Colonic mucosa (tissue), 4 donors: ENCODE results near the gene ADORA1. TPM values are rescaled to one million over a fixed set of nuclear protein-coding genes. Genes with fewer than 3 reads are reported as not detected.

Experiments used
- DNase-seq: peaks from one replicate; pipeline ENCODE4 v3.0.0-alpha.2; 2020
- H3K27ac ChIP-seq: fragments of 200-600 bp; one replicate; pipeline ENCODE4 v1.8.0; 2021
- H3K27me3 ChIP-seq: fragments of 200-600 bp; one replicate; pipeline ENCODE4 v1.8.0; 2021
- H3K36me3 ChIP-seq: fragments of 200-600 bp; one replicate; pipeline ENCODE4 v1.8.0; 2021
- H3K4me1 ChIP-seq: fragments of 200-600 bp; one replicate; pipeline ENCODE4 v1.8.0; 2021; ENCODE audit warnings: mild to moderate bottlenecking
- H3K4me3 ChIP-seq: fragments of 200-600 bp; one replicate; pipeline ENCODE4 v1.8.0; 2021
- H3K9ac ChIP-seq, 2 donors: one replicate each; pipeline ENCODE4 v1.7.0; 2013; ENCODE audit warnings: control low read depth in 2 of 2, low read depth in 2 of 2, low read length in 2 of 2
- H3K9me3 ChIP-seq: fragments of 200-600 bp; one replicate; pipeline ENCODE4 v1.8.0; 2021
- CTCF ChIP-seq: fragments of 200-600 bp; IDR thresholded peaks from one replicate; pipeline ENCODE4 v1.8.0; 2022; ENCODE audit warnings: antibody characterized with exemption, mild to moderate bottlenecking
- intact Hi-C: fragments of 100-400 bp; cut with DNase I; formaldehyde crosslinking; loops from one replicate; pipeline ENCODE4 v1.14.1; 2022
- total RNA-seq, 2 donors: library from RNA; stranded (reverse); fragmentation: NEBNext Ultra II Directional in 1 of 2; extraction: Animal tissue kit (Norgen Biotek cat#: 25700) in 1 of 2; gene quantifications; one replicate each; pipeline ENCODE4 v1.2.1, GENCODE V29; 2021
- donor health status: healthy.
- donor health status: DM: no; HTN: no; CAD: no.
- donor health status: DM: no; HTN: no; CAD: no.

The ADORA1 gene
- total RNA-seq, 2 donors from 2014 or later, result 0.42 to 1.6 TPM

- intact Hi-C loops, result no loop called here
- TF ChIP-seq CTCF, result no peak
- H3K9me3 ChIP-seq, result no peaks in the 10 kb centered on the region
These were observed 30.5 kb upstream of the ADORA1 start for GRCh38 chr1:203097001-203097400.

GRCh38 chr1:203098445-203098844 lies 29.1 kb upstream of the ADORA1 start:
- Histone ChIP-seq H3K27ac (no peak overlapping the region), H3K36me3 (no peaks in the 10 kb centered on the region), H3K4me1 (no peaks in the 10 kb centered on the region), H3K4me3 (no peak overlapping the region), H3K9ac (no peak overlapping the region), H3K27me3 (no peaks in the 10 kb centered on the region), H3K9me3 (no peaks in the 10 kb centered on the region)
- no peak for DNase-seq
- no peak for TF ChIP-seq CTCF
- intact Hi-C loops, result no loop called here

More at GRCh38 chr1:203097001-203097400, 30.5 kb upstream of the ADORA1 start:
- Histone ChIP-seq H3K27me3 (no peaks in the 10 kb centered on the region), H3K4me1 (no peaks in the 10 kb centered on the region), H3K36me3 (no peaks in the 10 kb centered on the region), H3K9ac (no peak overlapping the region), H3K4me3 (no peak overlapping the region), H3K27ac (no peak overlapping the region)
- no peak for DNase-seq

- no peak for DNase-seq
- no peaks in the 10 kb centered on the region for H3K36me3 ChIP-seq
- H3K27ac ChIP-seq, result no peak overlapping the region
- no peaks in the 10 kb centered on the region for H3K9me3 ChIP-seq
- intact Hi-C loops, result no loop called here
- no peaks in the 10 kb centered on the region for H3K27me3 ChIP-seq
- no peak overlapping the region for H3K9ac ChIP-seq
- no peaks in the 10 kb centered on the region for H3K4me1 ChIP-seq
- TF ChIP-seq CTCF, result no peak
- no peak overlapping the region for H3K4me3 ChIP-seq
These were observed 28.5 kb upstream of the ADORA1 start for GRCh38 chr1:203098914-203099520.

- intact Hi-C loops, result no loop called here
- Histone ChIP-seq H3K27me3 (no peaks in the 10 kb centered on the region), H3K9ac (no peak overlapping the region), H3K27ac (no peak overlapping the region), H3K4me1 (no peaks in the 10 kb centered on the region), H3K36me3 (no peaks in the 10 kb centered on the region), H3K4me3 (no peak overlapping the region), H3K9me3 (no peaks in the 10 kb centered on the region)
- TF ChIP-seq CTCF, result no peak
- no peak for DNase-seq
These were observed 27.6 kb upstream of the ADORA1 start for GRCh38 chr1:203099805-203100515.

- no peak overlapping the region for H3K27ac ChIP-seq
- no peak for TF ChIP-seq CTCF
- H3K9ac ChIP-seq, result no peak overlapping the region
- no peaks in the 10 kb centered on the region for H3K9me3 ChIP-seq
- DNase-seq, result no peak
- intact Hi-C loops, result no loop called here
- H3K27me3 ChIP-seq, result no peaks in the 10 kb centered on the region
- H3K4me3 ChIP-seq, result no peak overlapping the region
- H3K36me3 ChIP-seq, result no peaks in the 10 kb centered on the region
- H3K4me1 ChIP-seq, result no peaks in the 10 kb centered on the region
These were observed 27.0 kb upstream of the ADORA1 start for GRCh38 chr1:203100516-203100869.
